Measurements from ENCODE around the gene IFT172. TPM values are rescaled to one million over a fixed set of nuclear protein-coding genes. Genes with fewer than 3 reads are reported as not detected.
A peak's percentile ranks its signal among the peaks of the same experiment; 100 is the strongest.

The IFT172 gene
- total and polyA plus RNA-seq, 2 donors (not counting 3 experiments of a cell fraction or from before 2014, with no cell fraction given) = 29.4 to 34.1 TPM

DNA sequence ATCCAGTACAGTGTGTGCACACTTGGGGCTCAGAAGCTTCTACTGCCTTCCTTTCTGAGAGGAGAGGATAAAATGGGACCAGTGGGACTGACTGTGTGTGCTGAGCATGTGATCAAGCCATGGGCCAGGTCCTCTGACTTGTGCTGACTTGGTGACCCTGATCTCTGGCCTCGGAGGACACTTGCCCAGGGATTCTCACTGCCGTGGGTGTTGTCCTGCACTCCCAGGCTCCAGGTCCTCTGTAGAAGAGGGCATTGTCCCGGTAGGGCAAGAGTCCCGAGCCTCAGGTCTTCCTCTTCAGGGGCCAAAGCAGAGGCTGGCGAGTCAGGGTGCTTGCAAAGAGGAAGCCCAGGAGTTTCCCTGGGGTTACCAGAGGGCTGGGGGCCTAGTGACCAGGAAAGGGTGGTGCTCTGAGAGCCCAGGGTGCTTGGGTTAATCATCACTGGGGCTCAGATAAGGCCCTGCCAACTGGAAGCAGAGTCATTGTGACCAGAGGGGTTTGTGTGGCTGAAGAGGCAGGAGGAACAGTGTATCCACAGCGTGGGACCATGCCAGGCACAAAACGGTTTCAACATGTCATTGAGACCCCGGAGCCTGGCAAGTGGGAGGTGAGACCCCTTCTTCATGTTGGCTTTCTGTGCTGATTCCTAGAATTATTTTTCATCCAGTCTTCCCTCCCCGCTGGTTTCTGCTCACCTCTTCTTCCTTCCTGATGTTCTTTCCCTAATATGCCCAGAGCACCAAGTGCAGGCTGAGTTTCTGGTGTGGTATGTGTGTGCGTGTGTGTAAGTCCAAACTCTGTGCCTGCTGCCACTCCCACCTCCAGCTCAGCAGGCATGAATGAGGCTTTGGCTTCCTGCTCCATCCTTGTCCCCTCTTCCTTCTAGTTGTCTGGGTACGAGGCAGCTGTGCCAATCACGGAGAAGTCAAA is 7.1 kb upstream of the IFT172 start, which contains the start of gene GCKR:
Gene GCKR, plus strand, starts transcription at position 483 of the 931 bp plus-strand sequence. Its CDS starts 66 bp downstream, at position 549.
- POLR2A ChIA-PET = no interaction called here
- CTCF ChIA-PET = interaction anchor here (1.3 kb wide), 1 partner anchor 13 kb away, joined by 3 read pairs; no protein-coding TSS in a partner anchor
- Histone ChIP-seq H3K79me2 (ENCODE audit: control insufficient read depth, insufficient read depth, low read length) (no peaks in the 10 kb centered on the region), H3K9me1 (replicated peaks; ENCODE audit: control insufficient read depth, extremely low read depth, insufficient read depth, low read length) (no peaks in the 10 kb centered on the region), H4K20me1 (replicated peaks; ENCODE audit: control insufficient read depth, extremely low read depth, insufficient read depth, low read length) (no peaks in the 10 kb centered on the region), H3K27me3 (ENCODE audit: control insufficient read depth in 2 of 2, insufficient read depth in 2 of 2, low read length in 2 of 2) (no peaks in the 10 kb centered on the region), H3K36me3 (ENCODE audit: control insufficient read depth in 2 of 2, extremely low read depth in 1 of 2, insufficient read depth in 2 of 2, low read length in 2 of 2) (peaks cover 0 to 4% of the 10 kb centered on the region in 2 experiments), H3K9ac (replicated peaks; ENCODE audit: extremely low read depth, insufficient read depth, low read length) (no peak within 1 kb of the TSS), H2AFZ (ENCODE audit: low read depth, low read length) (peak within 1 kb of the TSS; percentile 92), H3K4me1 (ENCODE audit: control insufficient read depth, extremely low read depth, insufficient read depth, low read length) (peaks cover 16% of the 10 kb centered on the region), H3K27ac (ENCODE audit: insufficient read depth, low read depth, low read length) (no peak within 1 kb of the TSS), H3K9me3 (replicated peaks; ENCODE audit: control insufficient read depth, insufficient read depth, low read length) (no peaks in the 10 kb centered on the region), H3K4me2 (ENCODE audit: insufficient read depth, low read length) (peak within 1 kb of the TSS; percentile 94), H3K4me3 (replicated peaks in 1 of 3; ENCODE audit: insufficient read depth in 1 of 3, low read depth in 1 of 3, low read length in 3 of 3) (peak within 1 kb of the TSS in 1 of 3 experiments; percentile 85)
- intact Hi-C loops (cut with micrococcal nuclease) (no loop called here), dilution Hi-C loops (cut with MboI; ENCODE audit: extremely low pct_ligation_motif_present, low sequenced_read_pairs) (no loop called here)
- no TSS peak for BruUV-seq (replicated peaks)
- DNase-seq (ENCODE audit: low read depth, low spot score) = peak; percentile 28
- FAIRE-seq = peak; percentile 38
- TF ChIP-seq, protein P1, sequence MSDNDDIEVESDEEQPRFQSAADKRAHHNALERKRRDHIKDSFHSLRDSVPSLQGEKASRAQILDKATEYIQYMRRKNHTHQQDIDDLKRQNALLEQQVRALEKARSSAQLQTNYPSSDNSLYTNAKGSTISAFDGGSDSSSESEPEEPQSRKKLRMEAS (IDR thresholded peaks at IDR 0.05; ENCODE audit: insufficient read depth, insufficient read length) = no peak
- TF ChIP-seq EZH2 (IDR thresholded peaks at IDR 0.05; ENCODE audit: borderline replicate concordance, low read depth, low read length, severe bottlenecking) (no peak), GATA2 (IDR thresholded peaks at IDR 0.05; ENCODE audit: insufficient read depth, insufficient read length, low read depth, low read length) (peak; percentile 82), FOS (IDR thresholded peaks at IDR 0.05; ENCODE audit: borderline replicate concordance, insufficient read depth, low read length) (peak; percentile 41), JUN (IDR thresholded peaks at IDR 0.05; ENCODE audit: borderline replicate concordance, insufficient read depth, insufficient read length, low read depth) (no peak)
- TF ChIP-seq, protein P2, sequence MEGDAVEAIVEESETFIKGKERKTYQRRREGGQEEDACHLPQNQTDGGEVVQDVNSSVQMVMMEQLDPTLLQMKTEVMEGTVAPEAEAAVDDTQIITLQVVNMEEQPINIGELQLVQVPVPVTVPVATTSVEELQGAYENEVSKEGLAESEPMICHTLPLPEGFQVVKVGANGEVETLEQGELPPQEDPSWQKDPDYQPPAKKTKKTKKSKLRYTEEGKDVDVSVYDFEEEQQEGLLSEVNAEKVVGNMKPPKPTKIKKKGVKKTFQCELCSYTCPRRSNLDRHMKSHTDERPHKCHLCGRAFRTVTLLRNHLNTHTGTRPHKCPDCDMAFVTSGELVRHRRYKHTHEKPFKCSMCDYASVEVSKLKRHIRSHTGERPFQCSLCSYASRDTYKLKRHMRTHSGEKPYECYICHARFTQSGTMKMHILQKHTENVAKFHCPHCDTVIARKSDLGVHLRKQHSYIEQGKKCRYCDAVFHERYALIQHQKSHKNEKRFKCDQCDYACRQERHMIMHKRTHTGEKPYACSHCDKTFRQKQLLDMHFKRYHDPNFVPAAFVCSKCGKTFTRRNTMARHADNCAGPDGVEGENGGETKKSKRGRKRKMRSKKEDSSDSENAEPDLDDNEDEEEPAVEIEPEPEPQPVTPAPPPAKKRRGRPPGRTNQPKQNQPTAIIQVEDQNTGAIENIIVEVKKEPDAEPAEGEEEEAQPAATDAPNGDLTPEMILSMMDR (IDR thresholded peaks at IDR 0.05; ENCODE audit: extremely low read depth in 1 of 2, insufficient read depth in 1 of 2, low read depth in 1 of 2, low read length in 2 of 2) = no peak
